Hepatocyte (in vitro differentiated cells): ENCODE measurements around the gene ZNF423. TPM values are rescaled to one million over a fixed set of nuclear protein-coding genes. Genes with fewer than 3 reads are reported as not detected.
"Not testable (repeated sequence)": the region's sequence is repeated elsewhere in the genome, so short reads cannot be mapped to it uniquely, and the experiment has no call there.

Experiments
- DNase-seq: peaks from one replicate; pipeline ENCODE4 v3.0.0-alpha.2; 2016; ENCODE audit warnings: low spot score
- H2AFZ ChIP-seq: fragments of 200-600 bp; sonication (generic); 2 replicates; pipeline ENCODE4 v1.6.0; 2016; ENCODE audit warnings: antibody characterized with exemption, mild to moderate bottlenecking
- H3K27ac ChIP-seq: fragments of 200-600 bp; sonication (generic); 2 replicates; pipeline ENCODE4 v1.5.1; 2016; ENCODE audit warnings: mild to moderate bottlenecking
- H3K27me3 ChIP-seq: fragments of 200-600 bp; sonication (generic); 2 replicates; pipeline ENCODE4 v1.6.1; 2016
- H3K36me3 ChIP-seq: fragments of 200-600 bp; sonication (generic); replicated peaks from 2 replicates; pipeline ENCODE4 v1.5.1; 2016; ENCODE audit warnings: low read depth; ENCODE audit not compliant: insufficient read depth
- H3K4me1 ChIP-seq: fragments of 200-600 bp; sonication (generic); 2 replicates; pipeline ENCODE4 v1.5.1; 2016; ENCODE audit warnings: mild to moderate bottlenecking, moderate library complexity; ENCODE audit not compliant: insufficient read depth
- H3K4me2 ChIP-seq: fragments of 200-600 bp; sonication (generic); 2 replicates; pipeline ENCODE4 v1.6.0; 2016
- H3K4me3 ChIP-seq: fragments of 200-600 bp; sonication (generic); 2 replicates; pipeline ENCODE4 v1.5.1; 2016; ENCODE audit warnings: mild to moderate bottlenecking
- H3K79me2 ChIP-seq: fragments of 200-600 bp; sonication (generic); 2 replicates; pipeline ENCODE4 v1.6.0; 2017; ENCODE audit warnings: mild to moderate bottlenecking
- H3K9me2 ChIP-seq: fragments of 200-600 bp; sonication (generic); replicated peaks from 2 replicates; pipeline ENCODE4 v1.6.0; 2017; ENCODE audit warnings: mild to moderate bottlenecking; ENCODE audit not compliant: insufficient read depth
- H3K9me3 ChIP-seq: fragments of 200-600 bp; sonication (generic); 2 replicates; pipeline ENCODE4 v1.5.1; 2016; ENCODE audit warnings: low read depth, mild to moderate bottlenecking
- H4K20me1 ChIP-seq: fragments of 200-600 bp; sonication (generic); 2 replicates; pipeline ENCODE4 v1.6.0; 2016; ENCODE audit warnings: mild to moderate bottlenecking; ENCODE audit not compliant: insufficient read depth, poor library complexity, severe bottlenecking
- EZH2 ChIP-seq: fragments of 200-600 bp; sonication (generic); IDR thresholded peaks from 2 replicates; pipeline ENCODE4 v1.6.1; 2016; ENCODE audit warnings: antibody characterized with exemption, mild to moderate bottlenecking, borderline replicate concordance
- EZH2phosphoT487 ChIP-seq: fragments of 200-600 bp; sonication (generic); IDR thresholded peaks from one replicate; pipeline ENCODE4 v1.6.1; 2018; ENCODE audit warnings: antibody characterized with exemption, mild to moderate bottlenecking, low read depth, moderate library complexity; ENCODE audit not compliant: unreplicated experiment, severe bottlenecking
- WGBS: methylation state at CpG from one replicate; pipeline ENCODE4 v1.1.6; 2016; ENCODE audit warnings: low lambda C conversion rate; ENCODE audit errors: missing lambda C conversion rate; 5-methylcytosine and 5-hydroxymethylcytosine counted together
- polyA plus RNA-seq: library from polyadenylated mRNA; unstranded; fragments of >200 nt; fragmentation: Nextera tagmentation; extraction: Ambion mirVana; gene quantifications from 2 replicates; pipeline ENCODE4 v1.2.1, GENCODE V29; 2016
- total RNA-seq: library from RNA; depleted of rRNA; stranded (reverse); fragments of >200 nt; gene quantifications from 2 replicates; pipeline ENCODE4 v1.2.3, GENCODE V29; 2014
- TF ChIP-seq, protein P1 (sequence below): fragments of 200-600 bp; sonication (generic); IDR thresholded peaks from 2 replicates; pipeline ENCODE4 v1.5.1; 2016; ENCODE audit warnings: antibody characterized with exemption, mild to moderate bottlenecking; ENCODE audit not compliant: poor library complexity

Gene ZNF423
- total and polyA plus RNA-seq, 2 experiments from 2014 or later = 9.6 to 11.8 TPM

DNA sequence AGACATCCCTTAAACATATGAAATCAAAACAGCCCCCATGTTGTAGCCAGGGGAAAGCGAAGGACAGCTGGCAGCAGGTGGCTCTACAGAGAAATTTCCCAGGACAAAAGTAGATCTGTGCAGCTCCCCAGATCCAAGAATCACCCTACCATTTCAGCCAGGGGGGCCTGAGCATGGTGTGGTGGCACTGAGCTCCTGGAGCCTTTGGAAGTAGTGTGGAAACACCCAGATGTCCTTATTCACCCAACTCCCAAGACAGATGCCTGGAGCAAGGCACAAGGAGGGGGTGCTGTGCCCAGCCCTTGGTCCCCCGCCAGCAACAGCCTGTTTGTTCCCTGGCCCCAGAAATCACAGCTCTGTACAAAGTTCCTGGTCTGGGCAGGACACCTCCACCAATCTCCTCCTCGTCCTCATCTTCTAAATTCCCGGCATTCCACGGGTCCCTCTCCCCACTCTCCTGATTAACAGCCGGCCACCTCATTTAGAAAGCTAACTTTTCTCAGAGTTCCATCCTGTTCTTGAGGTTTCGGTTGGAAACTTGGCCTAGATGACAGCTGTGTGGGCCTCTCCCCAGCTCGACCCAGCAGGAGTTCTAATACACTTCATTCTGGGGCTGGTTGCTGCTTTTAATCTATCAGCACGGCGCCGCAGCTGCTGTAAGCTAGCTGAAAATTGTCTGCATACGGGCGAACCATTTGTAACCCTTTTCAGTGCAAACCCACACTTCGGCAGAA is 291.2 kb downstream of the ZNF423 start:
- Histone ChIP-seq H2AFZ (no peak overlapping the region), H3K4me2 (no peak overlapping the region), H3K36me3 (no peaks in the 10 kb centered on the region), H3K9me3 (no peaks in the 10 kb centered on the region), H3K27me3 (no peaks in the 10 kb centered on the region), H3K4me1 (peaks cover 3% of the 10 kb centered on the region), H3K27ac (peak overlapping the region; percentile 3), H3K9me2 (no peaks in the 10 kb centered on the region), H3K79me2 (no peaks in the 10 kb centered on the region), H3K4me3 (no peak overlapping the region), H4K20me1 (no peaks in the 10 kb centered on the region)
- no peak for TF ChIP-seq EZH2
- TF ChIP-seq, protein P1, sequence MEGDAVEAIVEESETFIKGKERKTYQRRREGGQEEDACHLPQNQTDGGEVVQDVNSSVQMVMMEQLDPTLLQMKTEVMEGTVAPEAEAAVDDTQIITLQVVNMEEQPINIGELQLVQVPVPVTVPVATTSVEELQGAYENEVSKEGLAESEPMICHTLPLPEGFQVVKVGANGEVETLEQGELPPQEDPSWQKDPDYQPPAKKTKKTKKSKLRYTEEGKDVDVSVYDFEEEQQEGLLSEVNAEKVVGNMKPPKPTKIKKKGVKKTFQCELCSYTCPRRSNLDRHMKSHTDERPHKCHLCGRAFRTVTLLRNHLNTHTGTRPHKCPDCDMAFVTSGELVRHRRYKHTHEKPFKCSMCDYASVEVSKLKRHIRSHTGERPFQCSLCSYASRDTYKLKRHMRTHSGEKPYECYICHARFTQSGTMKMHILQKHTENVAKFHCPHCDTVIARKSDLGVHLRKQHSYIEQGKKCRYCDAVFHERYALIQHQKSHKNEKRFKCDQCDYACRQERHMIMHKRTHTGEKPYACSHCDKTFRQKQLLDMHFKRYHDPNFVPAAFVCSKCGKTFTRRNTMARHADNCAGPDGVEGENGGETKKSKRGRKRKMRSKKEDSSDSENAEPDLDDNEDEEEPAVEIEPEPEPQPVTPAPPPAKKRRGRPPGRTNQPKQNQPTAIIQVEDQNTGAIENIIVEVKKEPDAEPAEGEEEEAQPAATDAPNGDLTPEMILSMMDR = no peak
- TF ChIP-seq EZH2phosphoT487 = no peak
- 63% methylated on average over 14 of the region's 14 CpGs for WGBS
- DNase-seq = no peak

DNA sequence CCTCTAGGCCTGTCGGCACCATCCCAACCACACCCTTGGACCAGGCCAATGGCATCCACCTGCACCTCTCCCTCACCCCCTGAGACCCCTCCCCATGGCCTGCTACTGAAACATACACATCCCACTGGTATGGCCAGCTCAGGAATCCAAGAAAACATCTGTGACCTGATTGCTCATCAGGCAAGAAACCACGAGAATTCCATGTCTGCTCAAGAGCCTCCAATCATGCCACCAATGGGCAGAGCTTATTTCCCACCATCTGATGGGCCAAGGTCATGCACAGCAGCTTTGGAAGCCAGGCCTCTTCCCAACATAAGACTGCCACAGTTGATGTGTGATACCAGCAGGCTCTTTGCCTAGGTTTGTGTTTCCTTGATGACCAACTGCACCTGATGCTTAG is 292.2 kb downstream of the ZNF423 start:
- no peaks in the 10 kb centered on the region for H3K9me2 ChIP-seq
- H3K9me3 ChIP-seq = no peaks in the 10 kb centered on the region
- 100% methylated on average over 2 of the region's 2 CpGs for WGBS
- H3K4me3 ChIP-seq = no peak overlapping the region
- no peak for DNase-seq
- H4K20me1 ChIP-seq = no peaks in the 10 kb centered on the region
- H3K79me2 ChIP-seq = no peaks in the 10 kb centered on the region
- TF ChIP-seq, protein P1 = no peak
- TF ChIP-seq EZH2 (no peak), EZH2phosphoT487 (no peak)
- H3K4me2 ChIP-seq = no peak overlapping the region
- peaks cover 3% of the 10 kb centered on the region for H3K4me1 ChIP-seq
- H2AFZ ChIP-seq = no peak overlapping the region
- no peaks in the 10 kb centered on the region for H3K27me3 ChIP-seq
- no peak overlapping the region for H3K27ac ChIP-seq
- H3K36me3 ChIP-seq = no peaks in the 10 kb centered on the region

DNA sequence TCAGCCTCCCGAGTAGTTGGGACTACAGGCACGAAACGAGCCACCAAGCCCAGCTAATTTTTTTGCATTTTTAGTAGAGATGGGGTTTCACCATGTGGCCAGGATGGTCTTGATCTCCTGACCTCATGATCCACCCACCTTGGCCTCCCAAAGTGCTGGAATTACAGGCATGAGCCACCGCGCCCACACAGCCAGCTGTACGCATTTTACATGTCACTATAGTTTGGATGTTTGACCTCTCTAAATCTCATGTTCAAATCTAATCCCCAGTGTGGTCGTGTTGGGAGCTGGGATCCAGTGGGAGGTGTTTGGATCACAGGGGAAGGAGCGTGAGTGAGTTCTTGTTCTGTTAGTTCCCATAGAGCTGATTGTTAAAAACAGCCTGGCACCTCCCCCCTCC is 293.0 kb downstream of the ZNF423 start:
- not testable (repeated sequence) for H2AFZ ChIP-seq, H3K4me2 ChIP-seq, H3K4me3 ChIP-seq, H3K79me2 ChIP-seq, H3K9me2 ChIP-seq, H3K4me1 ChIP-seq, DNase-seq, H3K36me3 ChIP-seq, H3K27me3 ChIP-seq, H3K27ac ChIP-seq, H4K20me1 ChIP-seq, H3K9me3 ChIP-seq
- 93% methylated on average over 8 of the region's 8 CpGs for WGBS

DNA sequence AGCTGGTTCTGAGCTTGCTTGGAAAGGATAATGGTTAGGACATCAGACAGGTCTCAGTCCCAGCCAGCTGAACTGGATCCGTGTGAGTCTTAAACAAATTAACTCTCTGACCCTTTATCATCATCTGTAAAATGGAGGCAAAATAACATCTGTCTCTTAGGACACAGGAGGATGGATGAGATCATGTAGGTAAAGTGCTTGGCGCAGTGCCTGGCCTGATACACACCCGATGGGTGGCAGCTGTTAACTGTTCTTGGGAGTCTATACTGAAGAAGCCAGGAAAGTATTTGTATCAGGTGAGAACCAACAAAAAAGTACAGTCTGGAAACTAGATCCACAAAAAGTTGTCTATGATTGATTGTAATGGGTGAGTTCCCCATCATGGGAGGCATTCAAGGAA is 293.7 kb downstream of the ZNF423 start:
- Histone ChIP-seq H3K36me3 (no peaks in the 10 kb centered on the region), H3K79me2 (no peaks in the 10 kb centered on the region), H3K4me1 (peaks cover 11% of the 10 kb centered on the region), H4K20me1 (no peaks in the 10 kb centered on the region), H3K27me3 (no peaks in the 10 kb centered on the region), H2AFZ (no peak overlapping the region), H3K9me3 (no peaks in the 10 kb centered on the region), H3K4me2 (no peak overlapping the region), H3K4me3 (no peak overlapping the region), H3K9me2 (no peaks in the 10 kb centered on the region), H3K27ac (no peak overlapping the region)
- WGBS = 92% methylated on average over 3 of the region's 3 CpGs
- TF ChIP-seq EZH2phosphoT487 (no peak), EZH2 (no peak)
- TF ChIP-seq, protein P1 = no peak
- no peak for DNase-seq
